H1 (cell line): ENCODE data around the gene MXD1. TPM values are rescaled to one million over a fixed set of nuclear protein-coding genes. Genes with fewer than 3 reads are reported as not detected.

ENCODE experiments used
- ATF3 ChIP-seq: IDR thresholded peaks from 2 replicates; pipeline ENCODE4 v1.6.1; 2011; ENCODE audit warnings: low read depth, mild to moderate bottlenecking, low read length; ENCODE audit not compliant: insufficient read depth
- BCL11A ChIP-seq, 2 experiments: IDR thresholded peaks; one replicate each; pipeline ENCODE4 v1.6.1; 2011; ENCODE audit warnings: low read depth in 2 of 2, low read length in 2 of 2, mild to moderate bottlenecking in 2 of 2
- CBX8 ChIP-seq: fragments of 300-800, 300-1000 bp; sonication (generic); IDR thresholded peaks from 2 replicates; pipeline ENCODE4 v1.7.1; 2016; ENCODE audit warnings: low read depth, low read length, borderline replicate concordance
- CREB1 ChIP-seq: IDR thresholded peaks from 2 replicates; pipeline ENCODE4 v1.6.1; 2012; ENCODE audit warnings: inconsistent platforms
- GABPA ChIP-seq: IDR thresholded peaks from 2 replicates; pipeline ENCODE4 v1.6.1; 2011; ENCODE audit warnings: mild to moderate bottlenecking, low read length, moderate library complexity, borderline replicate concordance; ENCODE audit not compliant: insufficient read depth
- GTF2F1 ChIP-seq: IDR thresholded peaks from 2 replicates; pipeline ENCODE4 v1.6.1; 2012; ENCODE audit warnings: low read depth, low read length, improper control_type of control experiment, borderline replicate concordance
- HDAC2 ChIP-seq, 2 experiments: fragments of 300-600 bp in 1 of 2; sonication (generic) in 1 of 2; IDR thresholded peaks; 2 replicates each; pipeline ENCODE4 v1.6.1; 2011 to 2012; ENCODE audit warnings: low read depth in 2 of 2, low read length in 2 of 2, mild to moderate bottlenecking in 2 of 2, moderate library complexity in 2 of 2, borderline replicate concordance in 1 of 2, inconsistent platforms in 1 of 2
- KDM1A ChIP-seq: fragments of 200-600, 300-600 bp; sonication (generic); IDR thresholded peaks from 2 replicates; pipeline ENCODE4 v1.7.1; 2016; ENCODE audit warnings: mild to moderate bottlenecking, low read length, borderline replicate concordance
- TAF1 ChIP-seq: IDR thresholded peaks from 2 replicates; pipeline ENCODE4 v1.6.1; 2011; ENCODE audit warnings: mild to moderate bottlenecking, low read depth, low read length
- TEAD4 ChIP-seq: IDR thresholded peaks from 2 replicates; pipeline ENCODE4 v1.6.1; 2012; ENCODE audit warnings: low read depth, low read length, inconsistent platforms, mixed read lengths
- polyA plus RNA-seq, 7 experiments: library from polyadenylated mRNA; depleted of rRNA in 3 of 7; stranded (reverse) in 5 of 7; unstranded in 2 of 7; fragments of >200 nt in 5 of 7; fragments of 200-250 nt in 2 of 7; gene quantifications; 1 replicate in 5 of 7; 2 replicates in 1 of 7; 4 replicates in 1 of 7; pipeline versions ENCODE4 v1.2.1 to v1.2.3, GENCODE V29; 2011 to 2013; ENCODE audit warnings: missing spikeins in 2 of 7, mixed read lengths in 2 of 7
- total RNA-seq: library from RNA; stranded (reverse); fragmentation: NEBNext Ultra II Directional; extraction: Animal tissue kit (Norgen Biotek cat#: 25700); gene quantifications from 2 replicates; pipeline ENCODE4 v1.2.1, GENCODE V29; 2021

The MXD1 gene
- total and polyA plus RNA-seq, 2 of the 8 experiments (the other 6 are each of a cell fraction or from before 2014, with no cell fraction given): 1.6 to 2.6 TPM

DNA sequence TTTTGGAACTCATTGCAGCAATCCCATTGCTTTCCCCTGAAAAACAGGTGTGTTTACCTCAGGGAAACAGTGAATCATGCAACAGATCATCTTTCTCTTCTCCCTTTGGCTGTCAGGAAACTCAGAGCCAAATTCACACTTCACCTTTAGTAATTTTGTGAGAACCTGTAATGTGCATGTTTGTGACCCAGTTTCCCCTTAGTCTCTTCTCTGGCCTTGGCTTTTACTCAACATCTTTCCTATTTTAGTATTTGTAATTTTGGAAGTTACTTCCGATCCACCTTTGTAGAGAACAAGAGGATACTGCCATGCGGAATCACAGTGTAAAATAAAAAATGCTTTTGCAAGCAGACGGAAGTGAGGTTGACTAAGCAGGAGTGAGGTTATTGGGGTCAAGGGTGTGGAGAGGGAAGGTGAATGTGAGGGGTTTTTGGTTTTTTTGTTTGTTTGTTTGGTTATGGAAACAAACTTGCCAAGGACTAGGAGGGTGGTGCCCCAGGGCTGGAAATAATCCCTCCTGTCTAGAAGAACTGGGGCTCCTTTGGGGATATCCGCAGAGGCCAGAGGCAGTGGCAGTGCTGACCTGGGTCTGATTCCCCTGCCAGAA is 32.5 kb downstream of the MXD1 start (continued):
- TF ChIP-seq BCL11A (IDR thresholded peaks at IDR 0.05; ENCODE audit: low read depth in 2 of 2, low read length in 2 of 2) (no peak), GABPA (no peak), TAF1 (no peak), TEAD4 (no peak), GTF2F1 (no peak), CREB1 (no peak), KDM1A (no peak), CBX8 (no peak), ATF3 (no peak), HDAC2 (IDR thresholded peaks at IDR 0.05; ENCODE audit: borderline replicate concordance in 1 of 2, low read depth in 2 of 2, low read length in 2 of 2) (no peak)
